Sigmoid colon (tissue), 7 donors: Measurements from ENCODE around the gene XYLT1. TPM values are rescaled to one million over a fixed set of nuclear protein-coding genes. Genes with fewer than 3 reads are reported as not detected.

Source experiments
- DNase-seq: peaks from one replicate; pipeline ENCODE4 v3.0.0-alpha.2; 2019
- H3K27ac ChIP-seq, 4 donors: fragments of 200-600 bp; sonication (generic); one replicate each; pipeline ENCODE4 v1.5.1; 2016 to 2019; ENCODE audit warnings: mild to moderate bottlenecking in 1 of 4
- H3K27me3 ChIP-seq, 3 donors: fragments of 200-600 bp; sonication (generic); one replicate each; pipeline ENCODE4 v1.5.1; 2019; ENCODE audit warnings: mild to moderate bottlenecking in 1 of 3
- H3K36me3 ChIP-seq, 4 donors: fragments of 200-600 bp; sonication (generic); one replicate each; pipeline ENCODE4 v1.5.1; 2016 to 2019
- H3K4me1 ChIP-seq, 4 donors: fragments of 200-600 bp; sonication (generic); one replicate each; pipeline ENCODE4 v1.5.1; 2017 to 2019
- H3K4me3 ChIP-seq, 4 donors: fragments of 200-600 bp; sonication (generic); one replicate each; pipeline ENCODE4 v1.5.1; 2017 to 2019; ENCODE audit warnings: mild to moderate bottlenecking in 2 of 4, moderate library complexity in 1 of 4
- H3K9me3 ChIP-seq, 4 donors: fragments of 200-600 bp in 3 of 4; sonication (generic) in 3 of 4; one replicate each; pipeline versions ENCODE4 v1.5.1 to v1.6.1; 2013 to 2019
- EP300 ChIP-seq, 4 donors: sonication (generic); formaldehyde crosslinking; IDR thresholded peaks; one replicate each; pipeline ENCODE4 v1.6.1; 2017; ENCODE audit warnings: antibody characterized with exemption in 4 of 4
- POLR2A ChIP-seq, 2 donors: fragments of 450-650 bp; IDR thresholded peaks; one replicate each; pipeline ENCODE4 v1.6.1; 2016; ENCODE audit warnings: antibody characterized with exemption in 2 of 2, mild to moderate bottlenecking in 2 of 2, moderate library complexity in 2 of 2
- POLR2AphosphoS5 ChIP-seq, 4 donors: sonication (generic); formaldehyde crosslinking; IDR thresholded peaks; one replicate each; pipeline ENCODE4 v1.6.1; 2017; ENCODE audit warnings: antibody characterized with exemption in 4 of 4
- WGBS, 2 donors: extraction: QIAGEN DNeasy Blood & Tissue Kit; methylation state at CpG; one replicate each; pipeline ENCODE4 v1.1.7; 2013; 5-methylcytosine and 5-hydroxymethylcytosine counted together
- intact Hi-C: fragments of 100-400 bp; cut with DNase I; formaldehyde crosslinking; loops from one replicate; pipeline ENCODE4 v1.15.1; 2023
- polyA plus RNA-seq, 3 donors: library from polyadenylated mRNA; stranded (reverse); fragments of 200-250 nt; gene quantifications; one replicate each; pipeline ENCODE4 v1.2.3, GENCODE V29; 2013
- total RNA-seq, 4 donors: library from RNA; depleted of rRNA; stranded (reverse); fragments of >200 nt; gene quantifications; one replicate each; pipeline ENCODE4 v1.1.0, GENCODE V29; 2016
- TF ChIP-seq, protein P1 (sequence below), 4 experiments: fragments of 450-650 bp in 3 of 4; fragments of 200-600 bp in 1 of 4; IDR thresholded peaks; one replicate each; pipeline ENCODE4 v1.5.1; 2016 to 2019; ENCODE audit warnings: antibody characterized with exemption in 4 of 4, mild to moderate bottlenecking in 3 of 4, moderate library complexity in 2 of 4
- donor health status: healthy with polysubstance abuse.
- donor health status: Bipolar disorder and iron deficiency.
- donor health status: healthy.

XYLT1 gene
- total and polyA plus RNA-seq, 7 donors, result 0.60 to 33.2 (median 23.0) TPM

- WGBS, 2 donors, result 92 to 94% methylated on average over 8 of the region's 8 CpGs
- H3K27me3 ChIP-seq, result no peaks in the 10 kb centered on the region
- no peaks in the 10 kb centered on the region for H3K36me3 ChIP-seq
- peaks cover 0 to 94% (median 80%) of the 10 kb centered on the region in 4 donors for H3K4me1 ChIP-seq
- intact Hi-C loops, result no loop called here
- no peaks in the 10 kb centered on the region for H3K9me3 ChIP-seq
- H3K4me3 ChIP-seq, result no peak overlapping the region
- DNase-seq, result no peak
- TF ChIP-seq POLR2AphosphoS5 (IDR thresholded peaks at IDR 0.05) (no peak), EP300 (IDR thresholded peaks at IDR 0.05) (no peak), POLR2A (IDR thresholded peaks at IDR 0.05) (no peak)
- TF ChIP-seq, protein P1, sequence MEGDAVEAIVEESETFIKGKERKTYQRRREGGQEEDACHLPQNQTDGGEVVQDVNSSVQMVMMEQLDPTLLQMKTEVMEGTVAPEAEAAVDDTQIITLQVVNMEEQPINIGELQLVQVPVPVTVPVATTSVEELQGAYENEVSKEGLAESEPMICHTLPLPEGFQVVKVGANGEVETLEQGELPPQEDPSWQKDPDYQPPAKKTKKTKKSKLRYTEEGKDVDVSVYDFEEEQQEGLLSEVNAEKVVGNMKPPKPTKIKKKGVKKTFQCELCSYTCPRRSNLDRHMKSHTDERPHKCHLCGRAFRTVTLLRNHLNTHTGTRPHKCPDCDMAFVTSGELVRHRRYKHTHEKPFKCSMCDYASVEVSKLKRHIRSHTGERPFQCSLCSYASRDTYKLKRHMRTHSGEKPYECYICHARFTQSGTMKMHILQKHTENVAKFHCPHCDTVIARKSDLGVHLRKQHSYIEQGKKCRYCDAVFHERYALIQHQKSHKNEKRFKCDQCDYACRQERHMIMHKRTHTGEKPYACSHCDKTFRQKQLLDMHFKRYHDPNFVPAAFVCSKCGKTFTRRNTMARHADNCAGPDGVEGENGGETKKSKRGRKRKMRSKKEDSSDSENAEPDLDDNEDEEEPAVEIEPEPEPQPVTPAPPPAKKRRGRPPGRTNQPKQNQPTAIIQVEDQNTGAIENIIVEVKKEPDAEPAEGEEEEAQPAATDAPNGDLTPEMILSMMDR (IDR thresholded peaks at IDR 0.05), result no peak
- peak overlapping the region; percentile 33 to 83 (median 73) for H3K27ac ChIP-seq
These were observed 104.3 kb downstream of the XYLT1 start for GRCh38 chr16:17366299-17366961.

DNA sequence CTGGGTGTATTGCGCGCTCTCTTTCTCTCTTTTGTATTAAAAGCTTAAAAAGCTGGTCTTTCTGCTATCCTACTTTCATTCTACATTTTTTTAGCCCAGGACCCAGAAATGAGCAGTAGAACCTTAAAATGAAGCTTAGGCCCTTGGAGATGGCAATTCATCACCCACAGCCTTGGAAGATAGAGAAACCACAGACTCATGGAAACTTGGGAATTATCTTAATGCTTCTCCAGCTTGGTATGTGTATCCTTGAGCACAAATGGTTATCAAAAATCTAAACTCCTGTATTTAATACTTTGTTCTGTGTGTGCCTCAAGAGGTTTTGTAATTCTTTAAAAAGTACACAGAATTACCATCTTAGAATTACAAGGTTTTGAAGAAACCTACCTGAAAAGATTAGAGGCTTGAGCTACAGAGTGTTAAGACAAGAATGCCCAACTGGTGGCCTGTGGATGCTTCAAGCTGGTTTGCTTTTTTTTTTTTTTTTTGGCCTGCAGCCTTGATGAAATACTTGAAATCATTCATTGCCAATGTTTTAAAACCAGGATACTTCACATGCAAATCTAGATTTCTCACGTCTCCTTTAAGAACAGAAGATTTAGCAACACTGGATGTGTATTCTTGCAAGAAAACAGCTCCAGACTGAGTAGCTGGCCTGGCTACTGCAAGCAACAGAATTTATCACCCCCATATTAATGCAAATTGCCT lies 105.0 kb downstream of the XYLT1 start:
- Histone ChIP-seq H3K36me3 (no peaks in the 10 kb centered on the region), H3K4me3 (no peak overlapping the region), H3K4me1 (peaks cover 0 to 91% (median 80%) of the 10 kb centered on the region in 4 donors), H3K27me3 (no peaks in the 10 kb centered on the region), H3K9me3 (no peaks in the 10 kb centered on the region), H3K27ac (peak overlapping the region; percentile 50 to 83 (median 73))
- WGBS, 2 donors, result 83 to 89% methylated on average over 3 of the region's 3 CpGs
- no peak for DNase-seq
- no peak for TF ChIP-seq POLR2A (IDR thresholded peaks at IDR 0.05)
- TF ChIP-seq, protein P1 (IDR thresholded peaks at IDR 0.05), result no peak
- TF ChIP-seq EP300 (IDR thresholded peaks at IDR 0.05), result no peak
- TF ChIP-seq POLR2AphosphoS5 (IDR thresholded peaks at IDR 0.05), result no peak
- intact Hi-C loops, result loop anchor here (1.0 kb wide), 1 partner anchor 8 kb away; no protein-coding TSS in a partner anchor

DNA sequence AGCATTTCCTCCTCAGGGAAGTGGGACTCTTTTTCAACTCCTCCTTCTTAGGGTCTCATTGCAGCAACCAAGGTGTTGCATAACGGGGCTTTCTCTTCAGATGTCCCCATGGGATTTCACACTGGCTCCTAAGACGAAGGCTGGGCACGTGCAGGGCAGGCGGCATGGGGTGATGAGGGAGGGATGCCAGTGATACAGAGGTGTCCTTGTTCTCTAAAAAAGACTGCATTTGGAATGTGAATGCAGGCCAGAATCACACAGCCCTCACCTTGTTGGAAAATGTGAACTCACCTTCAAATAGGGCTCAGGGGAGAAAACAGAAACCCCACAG lies 105.6 kb downstream of the XYLT1 start:
- intact Hi-C loops, result loop anchor here (1.0 kb wide), 1 partner anchor 8 kb away; no protein-coding TSS in a partner anchor
- no peaks in the 10 kb centered on the region for H3K9me3 ChIP-seq
- TF ChIP-seq POLR2A (IDR thresholded peaks at IDR 0.05) (no peak), EP300 (IDR thresholded peaks at IDR 0.05) (no peak)
- H3K27me3 ChIP-seq, result no peaks in the 10 kb centered on the region
- DNase-seq, result no peak
- no peak overlapping the region for H3K4me3 ChIP-seq
- peak overlapping the region; percentile 50 to 83 (median 73) for H3K27ac ChIP-seq
- WGBS, 2 donors, result 74 to 92% methylated on average over 4 of the region's 4 CpGs
- no peaks in the 10 kb centered on the region for H3K36me3 ChIP-seq
- peaks cover 0 to 91% (median 77%) of the 10 kb centered on the region in 4 donors for H3K4me1 ChIP-seq

DNA sequence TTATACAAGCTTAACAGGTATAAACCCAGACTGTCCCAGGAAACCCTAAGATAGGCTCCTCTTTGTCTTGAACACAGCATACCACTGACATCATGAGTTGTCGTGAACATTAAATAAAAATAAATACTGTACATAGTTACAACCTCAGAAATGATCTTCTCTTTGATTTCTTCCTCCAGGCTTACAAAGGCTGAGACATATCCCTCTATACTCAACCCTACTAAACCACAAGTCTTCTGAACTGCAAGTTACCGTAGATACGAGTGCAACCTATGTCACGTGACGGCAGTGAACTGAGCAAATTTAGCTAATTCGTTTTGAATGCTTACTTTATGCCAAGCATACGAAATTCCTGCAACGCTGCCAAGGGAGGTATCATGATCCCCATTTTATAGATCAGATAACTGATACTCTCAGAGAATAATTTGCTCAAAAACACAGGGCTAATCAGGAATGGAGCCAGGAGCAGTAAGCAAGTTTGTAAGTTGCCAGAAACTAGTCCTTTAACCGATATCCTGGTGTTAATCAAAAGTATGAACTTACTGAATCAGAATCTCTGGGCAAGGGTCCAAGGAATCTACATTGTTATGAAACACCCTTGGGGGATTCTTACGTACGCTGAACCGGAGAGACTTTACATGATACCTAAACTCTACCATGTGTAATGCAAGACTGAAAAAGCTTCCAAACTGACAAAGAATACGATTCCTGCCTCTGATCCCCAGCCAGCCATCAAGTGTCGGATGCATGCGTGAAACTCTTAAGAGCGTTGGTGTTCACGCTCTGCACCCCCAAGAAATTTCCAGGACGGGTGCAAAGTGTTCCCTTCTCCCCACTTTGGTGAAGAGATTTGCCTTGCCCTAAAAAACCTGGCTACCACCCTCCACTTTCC lies 106.2 kb downstream of the XYLT1 start:
- intact Hi-C loops, result loop anchor here (1.0 to 5.0 kb wide), 2 partner anchors 7 to 103 kb away; no protein-coding TSS in a partner anchor
- H3K9me3 ChIP-seq, result no peaks in the 10 kb centered on the region
- H3K27ac ChIP-seq, result peak overlapping the region; percentile 50 to 83 (median 73)
- H3K27me3 ChIP-seq, result no peaks in the 10 kb centered on the region
- no peak for DNase-seq
- no peaks in the 10 kb centered on the region for H3K36me3 ChIP-seq
- WGBS, 2 donors, result 57 to 72% methylated on average over 18 of the region's 18 CpGs
- peaks cover 0 to 92% (median 77%) of the 10 kb centered on the region in 4 donors for H3K4me1 ChIP-seq
- TF ChIP-seq POLR2AphosphoS5 (IDR thresholded peaks at IDR 0.05) (peak in 1 of 4 donors; percentile 16), POLR2A (IDR thresholded peaks at IDR 0.05) (no peak)
- H3K4me3 ChIP-seq, result peak overlapping the region in 1 of 4 donors; percentile 9

DNA sequence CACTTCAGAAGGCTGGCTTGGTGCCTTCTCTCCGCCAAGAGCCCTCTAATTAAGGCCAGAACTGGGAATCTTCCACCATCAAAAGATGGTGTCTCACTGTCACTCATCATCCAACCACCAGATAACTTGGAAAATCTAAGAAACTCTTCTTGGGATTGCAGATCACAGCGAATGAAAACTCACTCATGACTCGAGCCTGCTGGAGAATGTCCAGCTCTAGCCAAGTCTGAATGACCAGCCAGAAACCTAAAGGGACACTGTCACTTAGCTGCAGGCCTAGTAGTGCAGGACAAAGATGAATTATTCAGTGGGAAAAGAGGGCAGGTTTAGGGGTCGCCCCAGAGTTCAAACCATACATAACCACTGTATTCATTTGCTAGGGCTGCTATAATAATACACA lies 107.8 kb downstream of the XYLT1 start:
- 94 to 95% methylated on average over 4 of the region's 4 CpGs for WGBS, 2 donors
- TF ChIP-seq, protein P1 (IDR thresholded peaks at IDR 0.05), result no peak
- no peak for TF ChIP-seq EP300 (IDR thresholded peaks at IDR 0.05)
- no peak for TF ChIP-seq POLR2A (IDR thresholded peaks at IDR 0.05)
- TF ChIP-seq POLR2AphosphoS5 (IDR thresholded peaks at IDR 0.05), result no peak
- no peak for DNase-seq
- Histone ChIP-seq H3K9me3 (no peaks in the 10 kb centered on the region), H3K36me3 (no peaks in the 10 kb centered on the region), H3K4me3 (no peak overlapping the region), H3K4me1 (peaks cover 0 to 90% (median 75%) of the 10 kb centered on the region in 4 donors), H3K27me3 (no peaks in the 10 kb centered on the region), H3K27ac (peak overlapping the region in 3 of 4 donors; percentile 50 to 76 (median 70))
- intact Hi-C loops, result loop anchor here (5.0 kb wide), 1 partner anchor 104 kb away; no protein-coding TSS in a partner anchor
